Aorta (tissue), 5 donors: ENCODE measurements around the gene CUL7. TPM values are rescaled to one million over a fixed set of nuclear protein-coding genes. Genes with fewer than 3 reads are reported as not detected.

Source experiments
- ATAC-seq: fragments of 200-7000 bp; cut with Tn5 transposase; one replicate; pipeline ENCODE4 v1.9.1; 2022; ENCODE audit warnings: moderate library complexity; ENCODE audit not compliant: low FRiP score
- DNase-seq, 2 donors: peaks; one replicate each; pipeline ENCODE4 v3.0.0-alpha.2; 2020
- H3K27ac ChIP-seq, 2 donors: one replicate each; pipeline ENCODE4 v1.5.1; 2013; ENCODE audit warnings: low read length in 2 of 2, mild to moderate bottlenecking in 2 of 2, moderate library complexity in 2 of 2, control low read depth in 1 of 2, inconsistent platforms in 1 of 2, low read depth in 1 of 2
- H3K27me3 ChIP-seq, 2 donors: one replicate each; pipeline ENCODE4 v1.6.1; 2013; ENCODE audit warnings: control low read depth in 1 of 2, low read length in 1 of 2, mild to moderate bottlenecking in 1 of 2, moderate library complexity in 1 of 2; ENCODE audit not compliant: insufficient read depth in 2 of 2, control insufficient read depth in 1 of 2
- H3K36me3 ChIP-seq, 2 donors: one replicate each; pipeline ENCODE4 v1.6.1; 2013; ENCODE audit warnings: control low read depth in 1 of 2, low read length in 1 of 2, mild to moderate bottlenecking in 1 of 2; ENCODE audit not compliant: insufficient read depth in 2 of 2, control insufficient read depth in 1 of 2
- H3K4me1 ChIP-seq, 2 donors: one replicate each; pipeline ENCODE4 v1.6.1; 2013; ENCODE audit warnings: low read length in 2 of 2, control low read depth in 1 of 2, mild to moderate bottlenecking in 1 of 2, moderate library complexity in 1 of 2; ENCODE audit not compliant: insufficient read depth in 2 of 2, control insufficient read depth in 1 of 2
- H3K4me3 ChIP-seq, 2 donors: one replicate each; pipeline ENCODE4 v1.5.1; 2013; ENCODE audit warnings: low read length in 2 of 2, control low read depth in 1 of 2, mild to moderate bottlenecking in 1 of 2
- H3K9me3 ChIP-seq: one replicate; pipeline ENCODE4 v1.6.1; 2013; ENCODE audit warnings: mild to moderate bottlenecking, low read length; ENCODE audit not compliant: control insufficient read depth
- WGBS, 2 donors: extraction: QIAGEN DNeasy Blood & Tissue Kit; methylation state at CpG; one replicate each; pipeline ENCODE4 v1.1.7; 2013; 5-methylcytosine and 5-hydroxymethylcytosine counted together
- intact Hi-C, 2 donors: fragments of 100-400 bp; cut with DNase I; formaldehyde crosslinking; loops; one replicate each; pipeline versions ENCODE4 v1.14.2 to v1.15.0; 2022
- long read RNA-seq, 2 donors: library from polyadenylated mRNA; unstranded; transcript quantifications; one replicate each; pipeline ENCODE4 v2.0.0, GENCODE V29; 2020 to 2021
- polyA plus RNA-seq, 2 donors: library from polyadenylated mRNA; stranded (reverse); fragments of 200-250 nt; gene quantifications; one replicate each; pipeline ENCODE4 v1.2.3, GENCODE V29; 2013
- total RNA-seq, 2 donors: library from RNA; stranded (reverse); fragmentation: NEBNext Ultra II Directional; extraction: Animal tissue kit (Norgen Biotek cat#: 25700); gene quantifications; one replicate each; pipeline ENCODE4 v1.2.1, GENCODE V29; 2021
- donor health status: healthy with polysubstance abuse.
- donor health status: Bipolar disorder and iron deficiency.
- donor health status: DM: no; HTN: no; CAD: no.
- donor health status: DM: no; HTN: no; CAD: no.
- donor health status: DM: yes; HTN: yes; CAD: no.

The CUL7 gene
- 10 to 100 TPM; 11.0 to 17.5 TPM for total RNA-seq
- polyA plus RNA-seq, result 10 to 100 TPM in 1 of 2 donors, 1 to 10 TPM in 1; 3.3 to 14.9 TPM
- long read RNA-seq, donor 1, partial matches to known transcripts, result 22 of 28 reads
- long read RNA-seq, donor 1, other reads (novel, unspliced or antisense), result 6 of 28 reads
- long read RNA-seq, donor 2, full-length matches to known transcripts, result 4 of 27 reads
- long read RNA-seq, donor 2, partial matches to known transcripts, result 14 of 27 reads
- long read RNA-seq, donor 2, other reads (novel, unspliced or antisense), result 9 of 27 reads

DNA sequence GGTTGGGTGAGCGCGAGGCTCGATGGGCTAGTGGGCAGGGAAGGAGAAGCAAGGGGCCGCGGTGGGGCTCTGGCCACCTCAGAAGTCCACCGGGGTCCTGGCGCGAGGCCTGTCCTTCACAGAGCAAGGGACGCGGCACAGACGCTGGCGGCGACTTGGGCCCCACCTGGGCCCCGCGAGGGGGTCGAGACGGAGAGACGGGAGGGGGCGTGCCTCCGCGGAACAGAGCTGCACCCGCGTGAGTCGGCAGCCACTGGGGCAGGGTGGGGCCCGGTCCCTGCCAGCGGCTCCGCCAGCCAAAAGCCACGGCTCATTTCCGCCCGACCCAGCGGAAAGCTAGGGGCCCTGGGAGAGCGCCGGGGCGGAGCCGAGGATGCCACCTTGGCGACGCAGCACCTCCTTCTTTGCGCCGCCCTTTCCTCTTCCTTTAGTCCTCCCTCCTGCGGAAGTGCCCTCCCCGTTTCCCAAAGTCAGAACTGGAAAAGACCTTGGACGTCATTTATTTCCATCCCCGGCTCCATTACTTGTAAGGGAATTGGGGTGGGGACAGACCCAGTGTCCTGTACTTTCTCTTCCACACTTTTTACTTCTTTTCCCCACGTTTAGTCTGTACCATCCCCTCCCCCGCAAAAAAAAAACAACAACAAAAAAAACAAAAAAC is at the start of gene CUL7:
TSS of gene CUL7 (minus strand) at position 307 of the 661 bp plus-strand sequence. CDS start 1,063 bp downstream, outside the sequence.
- ATAC-seq (peak; percentile 94), DNase-seq (peak; percentile 96 to 98)
- H3K9me3 ChIP-seq, result no peaks in the 10 kb centered on the region
- H3K4me1 ChIP-seq, result no peaks in the 10 kb centered on the region
- H3K27ac ChIP-seq, result peak within 1 kb of the TSS in 1 of 2 donors; percentile 82
- no peaks in the 10 kb centered on the region for H3K27me3 ChIP-seq
- H3K36me3 ChIP-seq, result peaks cover 0 to 5% of the 10 kb centered on the region in 2 donors
- intact Hi-C loops, result loop anchor here (2.0 to 5.0 kb wide), 2 partner anchors 39 to 126 kb away; partner anchors contain the start of genes KLHDC3 (in 2 of the 2) and CNPY3 (in 1 of the 2)
- WGBS, 2 donors, result 2% methylated on average over 33 to 45 of the region's 45 CpGs
- peak within 1 kb of the TSS; percentile 52 to 61 for H3K4me3 ChIP-seq

DNA sequence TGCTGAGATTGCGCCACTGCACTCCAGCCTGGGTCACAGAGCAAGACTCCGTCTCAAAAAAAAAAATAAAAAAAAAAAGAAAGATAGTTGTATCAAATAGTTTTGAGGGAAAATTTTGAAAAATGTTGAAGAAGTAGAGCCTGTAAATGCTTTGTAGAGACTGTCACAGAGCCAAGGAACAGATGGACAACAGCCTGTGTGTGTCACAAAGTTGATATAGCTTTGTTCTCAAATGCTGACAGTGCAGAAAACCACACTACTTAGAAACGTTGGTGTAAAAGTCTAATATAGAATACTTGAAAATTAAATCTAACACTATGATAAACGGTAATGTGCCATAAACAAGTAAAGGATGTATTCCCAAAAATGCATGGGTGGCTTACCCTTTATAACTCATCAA is 47.8 kb upstream of the CUL7 start:
- 79 to 82% methylated on average over 4 of the region's 4 CpGs for WGBS, 2 donors
- intact Hi-C loops, result no loop called here
- no peaks in the 10 kb centered on the region for H3K36me3 ChIP-seq

DNA sequence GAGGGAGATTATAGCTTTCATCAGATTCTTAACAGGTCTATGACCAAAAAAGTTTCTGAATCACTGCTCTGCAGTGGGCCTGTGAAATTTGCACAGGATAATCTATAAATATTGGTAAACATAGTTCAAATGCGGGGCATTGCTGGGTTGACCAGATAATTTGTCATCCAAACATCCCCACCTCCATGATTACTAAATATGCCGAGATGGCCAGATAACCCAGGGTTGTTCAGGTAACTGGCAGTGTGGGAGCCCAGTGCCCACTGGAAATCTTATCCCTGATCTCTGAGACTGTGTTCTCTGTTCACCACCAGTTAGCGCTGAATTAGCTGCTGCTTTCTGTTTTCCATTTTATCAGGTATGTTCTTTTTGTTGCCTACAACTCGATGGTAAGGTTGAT is 43.9 kb upstream of the CUL7 start:
- Histone ChIP-seq H3K27me3 (no peaks in the 10 kb centered on the region), H3K4me1 (peaks cover 0 to 3% of the 10 kb centered on the region in 2 donors), H3K36me3 (no peaks in the 10 kb centered on the region), H3K27ac (no peak overlapping the region), H3K9me3 (no peaks in the 10 kb centered on the region), H3K4me3 (no peak overlapping the region)
- 92 to 94% methylated on average over 4 of the region's 4 CpGs for WGBS, 2 donors
- ATAC-seq, result no peak
- DNase-seq, result no peak
- intact Hi-C loops, result no loop called here

More for the DNA sequence above, 47.8 kb upstream of the CUL7 start:
- no peaks in the 10 kb centered on the region for H3K27me3 ChIP-seq
- peaks cover 0 to 1% of the 10 kb centered on the region in 2 donors for H3K4me1 ChIP-seq
- ATAC-seq, result no peak
- no peak for DNase-seq
- H3K27ac ChIP-seq, result no peak overlapping the region
- H3K9me3 ChIP-seq, result no peaks in the 10 kb centered on the region
- H3K4me3 ChIP-seq, result no peak overlapping the region

DNA sequence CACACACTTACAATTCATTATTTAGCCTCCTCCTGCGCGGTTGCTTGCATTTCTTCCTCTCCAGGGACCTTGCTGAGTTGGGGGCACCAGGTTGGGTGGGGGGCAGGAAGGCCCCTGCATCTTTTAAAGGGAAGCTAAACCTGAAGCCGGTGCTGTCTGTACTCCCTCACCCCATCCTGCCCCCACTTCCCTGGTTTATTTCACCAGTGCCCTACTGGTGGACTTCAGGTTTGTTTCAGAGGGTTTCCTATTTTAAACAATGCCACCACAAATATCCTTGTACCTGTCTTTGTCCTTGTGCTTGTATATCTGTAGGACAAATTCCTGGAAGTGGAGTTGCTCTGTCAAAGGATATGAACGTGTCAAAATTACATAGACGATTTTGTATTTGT is 43.4 kb upstream of the CUL7 start:
- Histone ChIP-seq H3K27me3 (no peaks in the 10 kb centered on the region), H3K9me3 (no peaks in the 10 kb centered on the region), H3K4me3 (no peak overlapping the region), H3K36me3 (no peaks in the 10 kb centered on the region), H3K27ac (no peak overlapping the region), H3K4me1 (peaks cover 0 to 3% of the 10 kb centered on the region in 2 donors)
- ATAC-seq, result no peak
- intact Hi-C loops, result no loop called here
- no peak for DNase-seq
- 7 to 19% methylated on average over 5 of the region's 5 CpGs for WGBS, 2 donors

DNA sequence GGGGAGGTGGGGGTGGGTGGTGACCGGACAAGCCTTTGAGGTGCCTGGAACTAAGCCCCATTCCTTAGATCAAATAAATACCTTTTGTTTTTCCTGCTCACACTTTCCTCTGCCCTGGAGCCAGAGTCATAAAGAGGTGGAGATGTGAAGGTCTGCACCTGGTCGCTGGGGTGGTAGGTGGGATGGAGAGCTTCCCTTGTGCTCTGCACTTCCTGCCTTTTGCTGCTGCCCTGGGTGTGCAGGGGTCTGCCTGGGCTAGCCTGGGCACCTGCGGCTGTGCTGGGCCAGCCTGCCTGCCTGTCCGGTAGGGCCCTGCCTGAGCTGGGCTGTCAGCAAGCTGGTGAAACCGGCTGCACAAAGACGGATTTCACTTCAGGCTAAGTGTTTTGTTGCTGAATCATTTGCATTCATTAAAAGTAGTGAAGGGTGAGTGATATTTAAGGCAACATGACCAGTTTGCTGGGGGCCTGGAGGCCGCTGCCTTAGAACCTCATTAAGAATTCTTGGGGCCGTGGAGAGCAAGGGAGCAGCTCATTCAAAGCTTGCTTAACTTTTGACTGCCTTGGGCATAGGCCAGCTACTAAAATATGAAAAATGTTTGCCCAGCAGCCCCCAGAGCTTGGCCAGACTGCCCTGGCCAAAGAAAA is 42.9 kb upstream of the CUL7 start:
- Histone ChIP-seq H3K9me3 (no peaks in the 10 kb centered on the region), H3K4me3 (no peak overlapping the region), H3K36me3 (no peaks in the 10 kb centered on the region), H3K4me1 (peaks cover 0 to 3% of the 10 kb centered on the region in 2 donors), H3K27me3 (no peaks in the 10 kb centered on the region), H3K27ac (no peak overlapping the region)
- 23 to 26% methylated on average over 8 of the region's 8 CpGs for WGBS, 2 donors
- ATAC-seq (peak; percentile 60), DNase-seq (peak; percentile 61)
- intact Hi-C loops, result no loop called here

DNA sequence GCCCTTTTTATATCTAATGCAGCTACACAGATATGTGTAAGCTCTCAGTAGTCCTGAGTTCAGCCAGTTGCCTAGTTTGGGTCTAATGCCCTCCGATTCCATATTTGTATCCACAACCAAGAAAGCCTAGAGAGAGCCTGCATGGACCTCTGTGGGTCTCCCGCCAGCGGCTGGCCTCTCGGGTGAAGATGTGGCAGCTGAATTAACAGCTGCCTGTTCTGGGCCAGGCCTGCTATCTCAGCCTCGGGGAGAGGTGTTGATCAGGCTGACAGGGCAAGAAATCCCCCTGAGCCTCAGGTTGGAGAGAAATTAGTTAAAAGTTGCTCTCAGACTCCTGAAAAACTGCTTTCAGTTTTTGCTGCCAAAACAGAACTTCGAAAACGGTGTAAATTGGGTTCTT is 42.3 kb upstream of the CUL7 start:
- intact Hi-C loops, result no loop called here
- no peak overlapping the region for H3K27ac ChIP-seq
- H3K36me3 ChIP-seq, result no peaks in the 10 kb centered on the region
- WGBS, 2 donors, result 80 to 83% methylated on average over 7 of the region's 7 CpGs
- no peak overlapping the region for H3K4me3 ChIP-seq
- ATAC-seq (no peak), DNase-seq (peak in 1 of 2 donors; percentile 24)
- H3K4me1 ChIP-seq, result peaks cover 0 to 3% of the 10 kb centered on the region in 2 donors
- no peaks in the 10 kb centered on the region for H3K27me3 ChIP-seq
- H3K9me3 ChIP-seq, result no peaks in the 10 kb centered on the region

DNA sequence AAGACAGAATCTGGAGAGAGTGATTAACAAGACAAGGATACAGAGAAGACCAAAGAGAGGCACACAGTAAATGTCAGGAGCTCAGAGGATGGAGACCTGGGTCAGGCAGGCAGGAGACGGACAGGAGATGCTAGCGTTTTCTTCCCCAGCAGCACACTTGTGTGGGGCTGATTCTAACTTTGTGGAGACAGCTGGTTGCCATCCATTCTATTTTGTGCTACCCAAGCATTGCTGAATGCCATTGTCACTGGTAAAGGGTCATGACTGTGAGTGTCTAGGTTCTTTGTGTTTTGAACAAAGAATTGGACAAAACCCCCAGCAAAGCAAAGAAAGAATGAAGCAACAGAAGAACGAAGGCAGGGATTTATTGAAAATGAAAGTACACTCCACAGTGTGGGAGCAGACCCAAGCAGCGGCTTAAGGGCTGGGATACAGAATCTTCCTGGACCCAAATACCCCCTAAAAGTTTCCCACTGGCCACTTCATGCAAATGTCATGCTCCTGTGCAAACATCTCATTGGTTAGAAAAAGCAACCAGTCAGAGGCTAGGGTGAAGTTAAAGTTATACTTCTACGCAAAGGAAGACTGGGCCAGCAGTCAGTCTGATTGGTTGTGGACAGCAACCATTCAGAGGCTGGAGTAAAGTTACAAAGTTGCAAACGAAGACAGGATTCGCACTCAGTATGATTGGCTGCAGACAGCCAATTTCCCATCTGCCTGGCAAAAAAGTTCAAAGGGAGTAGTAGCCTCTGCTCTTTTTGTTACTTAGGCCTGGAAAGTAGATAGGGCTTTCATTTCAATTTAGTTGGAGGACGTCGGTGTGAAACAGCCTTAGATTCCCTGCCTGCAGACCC is 40.0 kb upstream of the CUL7 start:
- H3K27ac ChIP-seq, result no peak overlapping the region
- DNase-seq (peak in 1 of 2 donors; percentile 20), ATAC-seq (peak; percentile 71)
- no peak overlapping the region for H3K4me3 ChIP-seq
- no peaks in the 10 kb centered on the region for H3K36me3 ChIP-seq
- H3K27me3 ChIP-seq, result no peaks in the 10 kb centered on the region
- intact Hi-C loops, result no loop called here
- peaks cover 0 to 3% of the 10 kb centered on the region in 2 donors for H3K4me1 ChIP-seq
- WGBS, 2 donors, result 82 to 83% methylated on average over 9 of the region's 9 CpGs
- H3K9me3 ChIP-seq, result no peaks in the 10 kb centered on the region

DNA sequence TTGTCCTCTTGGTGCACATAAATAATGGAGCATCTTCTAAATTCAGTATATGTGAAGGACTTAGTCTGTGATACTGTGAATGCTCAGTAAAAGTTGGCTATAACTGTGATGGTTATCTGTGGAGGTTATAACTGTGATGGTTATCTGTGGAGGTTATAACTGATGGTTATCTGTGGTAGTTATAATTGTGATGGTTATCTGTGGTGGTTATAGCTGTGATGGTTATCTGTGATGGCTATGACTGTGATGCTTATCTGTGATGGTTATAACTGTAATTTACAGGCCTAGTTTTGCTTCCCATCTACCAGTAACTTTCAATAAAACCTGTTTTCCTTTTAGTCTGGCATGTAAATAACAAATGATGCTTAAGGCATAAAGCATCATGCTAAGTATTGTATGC is 39.0 kb upstream of the CUL7 start:
- H3K27ac ChIP-seq, result no peak overlapping the region
- ATAC-seq (no peak), DNase-seq (no peak)
- H3K36me3 ChIP-seq, result no peaks in the 10 kb centered on the region
- H3K9me3 ChIP-seq, result no peaks in the 10 kb centered on the region
- no peak overlapping the region for H3K4me3 ChIP-seq
- intact Hi-C loops, result no loop called here
- H3K27me3 ChIP-seq, result no peaks in the 10 kb centered on the region
- H3K4me1 ChIP-seq, result peaks cover 0 to 3% of the 10 kb centered on the region in 2 donors
